Measurements from ENCODE around the gene ACTN2.
A peak's percentile ranks its signal among the peaks of the same experiment; 100 is the strongest.

ACTN2 gene

GRCh38 chr1:236773919-236774318, 87.6 kb downstream of the ACTN2 start:
- no peak for DNase-seq (ENCODE audit: low read depth in 2 of 2)

GRCh38 chr1:236774926-236775325, 88.6 kb downstream of the ACTN2 start:
- no peak for DNase-seq (ENCODE audit: low read depth in 2 of 2)

GRCh38 chr1:236779312-236779711, 93.0 kb downstream of the ACTN2 start:
- no peak for DNase-seq (ENCODE audit: low read depth in 2 of 2)

- DNase-seq (ENCODE audit: low read depth in 2 of 2) = no peak
Observed at GRCh38 chr1:236785477-236785876, 99.2 kb downstream of the ACTN2 start.

GRCh38 chr1:236786453-236786852, 100.2 kb downstream of the ACTN2 start:
- no peak for DNase-seq (ENCODE audit: low read depth in 2 of 2)

- no peak for DNase-seq (ENCODE audit: low read depth in 2 of 2)
Observed at GRCh38 chr1:236794585-236795034, 108.3 kb downstream of the ACTN2 start.

GRCh38 chr1:236795035-236795756, 108.9 kb downstream of the ACTN2 start, which contains the start of gene MTR:
MTR (plus strand) TSS chr1:236795292; CDS start chr1:236795704, 412 bp downstream.
- DNase-seq (ENCODE audit: low read depth in 2 of 2) = peak; percentile 96

GRCh38 chr1:236795757-236796667, 109.7 kb downstream of the ACTN2 start:
- no peak for DNase-seq (ENCODE audit: low read depth in 2 of 2)

- no peak for DNase-seq (ENCODE audit: low read depth in 2 of 2)
Observed at GRCh38 chr1:236799001-236799400, 112.7 kb downstream of the ACTN2 start.

GRCh38 chr1:236800002-236800620, 113.8 kb downstream of the ACTN2 start:
- no peak for DNase-seq (ENCODE audit: low read depth in 2 of 2)

- no peak for DNase-seq (ENCODE audit: low read depth in 2 of 2)
Observed at GRCh38 chr1:236800623-236801022, 114.3 kb downstream of the ACTN2 start.

GRCh38 chr1:236802264-236802663, 116.0 kb downstream of the ACTN2 start:
- no peak for DNase-seq (ENCODE audit: low read depth in 2 of 2)

- no peak for DNase-seq (ENCODE audit: low read depth in 2 of 2)
Observed at GRCh38 chr1:236806634-236807033, 120.3 kb downstream of the ACTN2 start.

GRCh38 chr1:236808005-236808404, 121.7 kb downstream of the ACTN2 start:
- DNase-seq (ENCODE audit: low read depth in 2 of 2) = no peak

- no peak for DNase-seq (ENCODE audit: low read depth in 2 of 2)
Observed at GRCh38 chr1:236808564-236809130, 122.3 kb downstream of the ACTN2 start.

GRCh38 chr1:236809148-236809547, 122.8 kb downstream of the ACTN2 start:
- no peak for DNase-seq (ENCODE audit: low read depth in 2 of 2)

- no peak for DNase-seq (ENCODE audit: low read depth in 2 of 2)
Observed at GRCh38 chr1:236810018-236810417, 123.7 kb downstream of the ACTN2 start.

- DNase-seq (ENCODE audit: low read depth in 2 of 2) = no peak
Observed at GRCh38 chr1:236812334-236813030, 126.2 kb downstream of the ACTN2 start.

Data from fibroblast of skin of left quadriceps (primary cell).